NCI-H2107 (cell line): ENCODE results near the gene FA2H.
A peak's percentile ranks its signal among the peaks of the same experiment; 100 is the strongest.
"Not testable (repeated sequence)": the region's sequence is repeated elsewhere in the genome, so short reads cannot be mapped to it uniquely, and the experiment has no call there.

Experiments
- DNase-seq: peaks from one replicate; lab custom pipeline; 2025; lab: John Stamatoyannopoulos, UW

The FA2H gene

DNA sequence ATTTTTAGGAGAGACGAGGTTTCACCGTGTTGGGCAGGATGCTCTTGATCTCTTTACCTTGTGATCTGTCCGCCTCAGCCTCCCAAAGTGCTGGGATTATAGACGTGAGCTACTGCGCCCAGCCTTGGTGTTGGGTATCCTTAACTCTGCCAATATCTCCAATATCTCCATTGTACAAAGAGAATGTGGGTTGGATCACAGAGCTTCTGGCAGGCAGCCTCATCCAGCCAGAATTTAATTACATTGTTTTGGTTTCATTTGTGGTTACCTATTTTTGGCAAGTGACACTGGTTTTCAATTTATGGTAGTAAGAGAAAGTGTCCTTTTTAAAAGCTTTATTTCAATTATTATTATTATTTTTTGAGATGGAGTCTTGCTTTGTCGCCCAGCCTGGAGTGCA is 93.9 kb downstream of the FA2H start:
- no peak for DNase-seq

DNA sequence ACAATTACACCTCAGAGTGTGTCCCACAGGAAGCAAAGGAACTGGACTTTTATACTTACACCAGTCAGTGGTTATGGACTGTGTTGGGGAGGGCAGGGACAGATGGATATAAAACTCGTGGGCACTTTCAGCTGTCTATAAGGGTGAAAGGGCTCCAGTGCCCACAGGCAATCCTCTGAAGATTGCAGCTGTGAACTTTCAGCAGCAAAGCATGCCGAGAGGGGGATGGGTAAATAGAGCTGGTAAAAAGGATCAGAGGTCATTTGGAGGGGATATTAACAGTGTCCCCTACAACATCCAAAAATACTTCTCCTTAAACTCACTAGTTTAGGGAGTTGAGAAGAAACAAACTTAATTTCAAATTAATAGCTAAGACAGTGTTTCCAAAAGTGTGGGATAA is 94.6 kb downstream of the FA2H start:
- no peak for DNase-seq

DNA sequence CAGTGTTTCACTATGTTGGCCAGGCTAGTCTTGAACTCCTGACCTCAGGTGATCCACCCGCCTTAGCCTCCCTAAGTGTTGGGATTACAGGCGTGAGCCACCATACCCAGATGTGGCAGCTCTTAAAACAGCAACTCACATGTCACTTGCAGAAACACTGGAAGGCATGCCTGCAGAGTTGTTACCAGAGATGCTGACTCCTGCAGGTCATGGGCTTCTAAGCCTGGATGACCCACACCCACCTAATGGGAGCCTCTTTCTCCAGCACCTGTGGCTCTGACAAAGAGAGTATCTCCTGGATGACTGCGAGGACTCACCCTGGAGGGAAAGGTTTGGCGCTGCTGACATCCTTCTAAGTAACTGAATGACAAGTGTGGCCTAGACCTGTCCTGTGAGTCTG is 96.8 kb downstream of the FA2H start:
- no peak for DNase-seq

DNA sequence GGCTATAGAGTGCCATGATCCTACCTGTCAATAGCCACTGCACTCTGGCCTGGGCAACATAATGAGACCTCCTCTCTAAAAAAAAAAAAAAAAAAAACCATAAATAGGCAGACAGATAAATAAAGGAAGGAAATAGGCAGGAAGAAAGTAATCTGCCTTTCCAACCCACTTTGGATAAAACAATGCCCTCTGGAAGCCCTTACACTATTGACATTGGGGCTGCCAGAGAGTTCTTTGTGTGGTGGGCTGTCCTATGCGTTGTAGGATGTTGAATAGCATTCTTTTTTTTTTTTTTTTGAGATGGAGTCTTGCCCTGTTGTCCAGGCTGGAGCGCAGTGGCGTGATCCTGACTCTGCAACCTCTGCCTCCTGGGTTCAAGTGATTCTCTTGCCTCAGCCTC is 100.7 kb downstream of the FA2H start:
- no peak for DNase-seq

DNA sequence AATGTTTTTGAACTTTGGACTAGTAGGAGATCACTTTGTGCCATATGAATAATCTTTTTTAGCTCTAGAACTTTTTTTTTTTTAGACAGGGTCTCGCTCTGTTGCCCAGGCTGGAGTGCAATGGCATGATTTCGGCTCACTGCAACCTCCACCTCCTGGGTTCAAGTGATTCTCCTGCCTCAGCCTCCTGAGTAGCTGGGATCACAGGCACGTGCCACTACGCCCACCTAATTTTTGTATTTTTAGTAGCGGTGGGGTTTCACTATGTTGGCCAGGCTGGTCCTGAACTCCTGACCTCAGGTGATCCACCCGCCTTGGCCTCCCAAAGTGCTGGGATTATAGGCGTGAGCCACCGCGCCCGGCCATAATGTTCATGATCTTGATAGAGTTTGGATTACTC is 105.7 kb downstream of the FA2H start:
- not testable (repeated sequence) for DNase-seq

DNA sequence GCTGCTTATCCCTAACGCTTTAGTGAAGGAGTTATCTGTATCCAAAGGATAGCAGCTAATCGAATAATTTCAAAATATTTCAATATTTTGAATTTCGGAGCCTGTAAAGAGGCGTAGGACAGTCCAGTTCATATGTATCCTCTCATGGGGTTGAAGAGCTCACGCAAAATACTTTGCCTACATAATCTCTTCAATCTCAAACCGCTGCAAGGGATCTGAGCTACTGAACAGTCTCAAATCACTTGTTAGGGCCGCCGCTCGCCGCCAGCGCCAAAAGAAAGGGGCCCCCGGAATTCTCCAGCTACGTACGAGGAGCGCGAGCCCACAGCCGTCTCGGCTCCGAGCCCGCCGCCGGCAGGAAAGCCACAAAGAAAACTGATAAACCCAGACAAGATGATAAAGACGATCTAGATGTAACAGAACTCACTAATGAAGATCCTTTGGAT is 107.3 kb downstream of the FA2H start:
- peak; percentile 2 for DNase-seq

DNA sequence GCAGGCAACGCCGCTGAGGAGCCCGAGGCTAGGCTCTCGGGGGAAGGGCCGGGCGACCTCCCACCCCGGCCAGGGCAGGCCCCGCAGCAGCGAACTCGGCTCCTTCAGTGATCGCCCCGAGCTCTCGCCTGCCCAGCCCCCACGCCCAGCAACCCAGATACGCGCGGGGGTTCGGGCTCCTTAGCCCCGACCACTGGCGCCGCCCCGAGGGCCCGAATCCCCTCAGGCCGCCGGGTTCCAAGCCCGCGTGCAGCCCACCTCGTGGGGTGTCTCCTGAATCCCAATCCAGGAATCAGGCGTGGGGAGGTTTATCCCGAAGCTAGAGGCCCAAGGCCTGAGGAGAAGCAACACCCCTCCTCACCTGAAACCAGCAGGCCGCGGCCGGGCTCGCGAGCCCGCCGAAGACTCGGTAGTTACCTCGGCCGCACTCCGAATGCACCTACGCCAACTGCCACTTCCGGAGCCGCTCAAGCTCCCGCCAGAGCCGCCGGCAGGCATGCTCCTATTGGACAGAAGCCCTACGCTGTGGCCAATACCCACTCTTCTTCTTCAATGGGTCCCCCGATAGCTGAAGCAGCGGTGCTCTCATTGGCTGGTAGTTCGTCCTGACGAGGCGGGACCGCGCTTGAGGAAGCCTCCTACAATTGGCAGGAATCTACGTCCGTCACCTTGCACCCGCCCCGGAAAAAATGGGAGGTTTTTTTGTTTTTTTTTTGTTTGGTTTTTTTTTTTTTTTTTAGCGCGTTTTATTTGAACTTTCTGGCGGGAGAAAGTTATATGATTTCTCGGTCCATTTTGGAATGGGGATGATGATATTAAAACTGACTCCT is 108.0 kb downstream of the FA2H start, which contains the start of gene RFWD3:
TSS of gene RFWD3 (minus strand) at position 453 of the 830 bp plus-strand sequence. CDS start 5,428 bp downstream, outside the sequence.
- DNase-seq: peak; percentile 94

DNA sequence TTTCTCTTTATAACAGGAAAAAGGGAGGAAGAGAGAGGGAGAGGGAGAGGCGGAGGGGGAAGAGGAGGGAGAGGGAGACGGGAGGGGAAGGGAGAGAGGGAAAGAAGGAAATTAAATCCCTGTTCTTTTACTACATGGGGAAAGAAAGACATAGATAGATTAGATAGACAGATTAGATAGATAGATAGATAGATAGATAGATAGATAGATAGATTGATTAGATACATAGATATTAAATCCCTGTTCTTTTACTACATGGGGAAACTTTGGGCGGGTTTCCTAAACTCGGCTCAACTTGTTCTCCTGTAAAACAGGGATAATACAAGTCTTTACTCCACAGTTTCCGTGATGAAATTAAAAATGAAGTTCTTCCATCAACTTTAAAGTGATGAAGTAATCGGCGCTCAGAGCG is 108.6 kb downstream of the FA2H start:
- no peak for DNase-seq
